ENCODE measurements around the gene FOXS1. TPM values are rescaled to one million over a fixed set of nuclear protein-coding genes. Genes with fewer than 3 reads are reported as not detected.

The FOXS1 gene
- total RNA-seq, 1 donor from 2014 or later, result not detected

- no peaks in the 10 kb centered on the region for H3K36me3 ChIP-seq
- DNase-seq (ENCODE audit: low spot score), result no peak
- H3F3A ChIP-seq (ENCODE audit: low read depth), result peaks cover 28% of the 10 kb centered on the region
- no peak overlapping the region for H3K4me2 ChIP-seq
- H3K27me3 ChIP-seq, result peaks cover 6% of the 10 kb centered on the region
- H3K27ac Mint-ChIP-seq, result no peak overlapping the region
- no peaks in the 10 kb centered on the region for H3K9me3 ChIP-seq (ENCODE audit: low read depth)
- H3K36me3 Mint-ChIP-seq, result no peaks in the 10 kb centered on the region
- no peaks in the 10 kb centered on the region for H4K20me1 ChIP-seq (ENCODE audit: low read depth)
- H2AFZ ChIP-seq (replicated peaks), result no peak overlapping the region
- H3K27me3 Mint-ChIP-seq (ENCODE audit: insufficient read depth, low read depth), result peaks cover 6% of the 10 kb centered on the region
- peaks cover 25% of the 10 kb centered on the region for H3K4me1 Mint-ChIP-seq
- peaks cover 11% of the 10 kb centered on the region for H3K4me1 ChIP-seq
- H3K4me3 Mint-ChIP-seq, result peak overlapping the region; percentile 82
- no peak overlapping the region for H3K4me3 ChIP-seq
- no peaks in the 10 kb centered on the region for H3K9me3 Mint-ChIP-seq
- no peak overlapping the region for H3K27ac ChIP-seq
- H3K79me2 ChIP-seq (ENCODE audit: low read depth), result no peaks in the 10 kb centered on the region
- TF ChIP-seq CTCF (IDR thresholded peaks at IDR 0.05), result no peak
- no peak for TF ChIP-seq EZH2phosphoT487 (IDR thresholded peaks at IDR 0.05)
- no peak for TF ChIP-seq EZH2 (IDR thresholded peaks at IDR 0.05)
- no peak overlapping the region for H3K9ac ChIP-seq
These were observed 14.0 kb upstream of the FOXS1 start for GRCh38 chr20:31859266-31859997.

GRCh38 chr20:31858760-31859083 lies 13.3 kb upstream of the FOXS1 start:
- Mint-ChIP-seq H3K4me1 (peaks cover 22% of the 10 kb centered on the region), H3K27me3 (ENCODE audit: insufficient read depth, low read depth) (peaks cover 6% of the 10 kb centered on the region), H3K9me3 (no peaks in the 10 kb centered on the region), H3K4me3 (no peak overlapping the region), H3K27ac (no peak overlapping the region), H3K36me3 (no peaks in the 10 kb centered on the region)
- peaks cover 28% of the 10 kb centered on the region for H3F3A ChIP-seq (ENCODE audit: low read depth)
- no peaks in the 10 kb centered on the region for H3K79me2 ChIP-seq (ENCODE audit: low read depth)
- peaks cover 6% of the 10 kb centered on the region for H3K27me3 ChIP-seq
- TF ChIP-seq CTCF (IDR thresholded peaks at IDR 0.05) (no peak), EZH2phosphoT487 (IDR thresholded peaks at IDR 0.05) (no peak), EZH2 (IDR thresholded peaks at IDR 0.05) (no peak)
- no peak for DNase-seq (ENCODE audit: low spot score)
- H3K4me3 ChIP-seq, result no peak overlapping the region
- no peaks in the 10 kb centered on the region for H3K36me3 ChIP-seq
- no peak overlapping the region for H2AFZ ChIP-seq (replicated peaks)
- H3K4me1 ChIP-seq, result peaks cover 11% of the 10 kb centered on the region
- H3K9me3 ChIP-seq (ENCODE audit: low read depth), result no peaks in the 10 kb centered on the region
- H4K20me1 ChIP-seq (ENCODE audit: low read depth), result no peaks in the 10 kb centered on the region
- no peak overlapping the region for H3K4me2 ChIP-seq
- H3K9ac ChIP-seq, result no peak overlapping the region
- no peak overlapping the region for H3K27ac ChIP-seq

- H3F3A ChIP-seq (ENCODE audit: low read depth), result peaks cover 28% of the 10 kb centered on the region
These were observed 12.7 kb upstream of the FOXS1 start for GRCh38 chr20:31857861-31858759.

More at GRCh38 chr20:31857861-31858759, 12.7 kb upstream of the FOXS1 start:
- H3K79me2 ChIP-seq (ENCODE audit: low read depth), result no peaks in the 10 kb centered on the region
- H3K27me3 Mint-ChIP-seq (ENCODE audit: insufficient read depth, low read depth), result peaks cover 6% of the 10 kb centered on the region
- DNase-seq (ENCODE audit: low spot score), result no peak
- peaks cover 11% of the 10 kb centered on the region for H3K4me1 ChIP-seq
- no peak overlapping the region for H3K4me3 ChIP-seq
- no peak for TF ChIP-seq EZH2 (IDR thresholded peaks at IDR 0.05)
- TF ChIP-seq CTCF (IDR thresholded peaks at IDR 0.05), result no peak
- TF ChIP-seq EZH2phosphoT487 (IDR thresholded peaks at IDR 0.05), result no peak
- no peak overlapping the region for H2AFZ ChIP-seq (replicated peaks)
- H3K27me3 ChIP-seq, result peaks cover 6% of the 10 kb centered on the region
- H4K20me1 ChIP-seq (ENCODE audit: low read depth), result no peaks in the 10 kb centered on the region
- no peaks in the 10 kb centered on the region for H3K9me3 Mint-ChIP-seq
- H3K4me2 ChIP-seq, result no peak overlapping the region
- H3K27ac ChIP-seq, result no peak overlapping the region
- no peak overlapping the region for H3K4me3 Mint-ChIP-seq
- H3K36me3 ChIP-seq, result no peaks in the 10 kb centered on the region
- H3K4me1 Mint-ChIP-seq, result peaks cover 20% of the 10 kb centered on the region
- H3K9me3 ChIP-seq (ENCODE audit: low read depth), result no peaks in the 10 kb centered on the region
- H3K27ac Mint-ChIP-seq, result no peak overlapping the region
- H3K36me3 Mint-ChIP-seq, result no peaks in the 10 kb centered on the region
- H3K9ac ChIP-seq, result no peak overlapping the region

Measured in neural progenitor cell (in vitro differentiated cells).